ENCODE data around the gene CCNK.

CCNK gene

DNA sequence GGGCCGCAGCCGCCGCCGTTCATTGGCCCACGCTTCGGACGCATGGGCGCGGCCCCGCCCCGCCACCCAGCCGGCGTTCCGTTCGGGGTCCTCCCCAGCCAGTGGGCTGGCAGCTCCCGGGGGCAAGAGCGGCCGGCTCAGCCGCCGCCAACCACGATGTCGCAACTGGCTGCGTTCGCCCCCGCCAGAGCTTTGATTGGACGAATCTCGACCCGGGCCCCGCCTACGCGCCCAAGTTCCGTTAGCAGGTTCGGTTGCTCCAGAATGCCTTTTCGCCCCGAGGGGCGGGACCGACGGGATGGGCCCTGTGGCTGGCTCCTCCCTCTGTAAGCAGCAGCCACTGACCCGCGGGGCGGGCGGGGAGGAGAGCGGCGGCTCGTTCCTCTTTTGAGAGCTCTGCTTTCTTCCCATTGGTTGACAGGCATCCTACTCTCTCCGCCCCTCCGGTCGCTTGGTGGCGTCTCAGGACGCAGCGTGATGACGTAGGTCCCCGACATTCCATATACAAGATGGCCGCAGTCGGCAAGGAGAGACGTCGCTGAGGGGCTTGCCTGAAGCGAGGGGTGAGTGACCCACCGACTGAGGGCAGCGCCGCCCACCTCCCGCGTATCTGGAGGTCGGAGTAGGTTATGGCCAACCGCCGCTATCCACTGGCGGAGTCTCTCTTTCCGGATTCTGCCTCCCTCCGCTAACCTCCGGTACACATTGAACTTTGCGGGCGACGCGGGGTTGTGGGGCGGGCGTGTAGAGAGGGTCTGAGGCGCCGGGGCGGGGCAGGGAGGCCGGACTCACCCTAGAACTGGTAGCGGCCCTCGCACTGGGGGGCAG lies at the start of gene CCNK:
TSS of gene CCNK (plus strand) at position 493 of the 828 bp plus-strand sequence. CDS start 11,269 bp downstream, outside the sequence.
- in situ Hi-C loops (cut with MboI; ENCODE audit: low sequenced_read_pairs) = no loop called here

DNA sequence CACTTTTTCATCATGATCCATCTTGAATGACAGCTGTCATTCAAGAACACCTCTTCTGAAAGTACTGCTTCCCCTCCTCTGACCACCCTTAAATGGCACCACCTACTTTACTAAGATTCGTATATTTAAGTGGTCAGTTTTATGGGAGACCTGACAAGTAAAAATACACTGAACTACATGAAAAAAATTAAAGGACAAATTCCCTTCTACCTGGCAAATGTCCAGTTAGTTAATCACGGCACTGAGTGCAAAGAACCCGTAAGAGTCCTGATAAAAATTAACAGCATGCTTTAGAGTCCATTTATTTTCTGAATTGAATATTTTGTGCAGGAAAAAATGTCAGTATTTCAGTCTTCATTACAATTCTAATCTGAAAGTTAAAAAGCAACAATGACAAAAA lies 49.2 kb upstream of the CCNK start:
- in situ Hi-C loops (cut with MboI; ENCODE audit: low sequenced_read_pairs) = no loop called here

DNA sequence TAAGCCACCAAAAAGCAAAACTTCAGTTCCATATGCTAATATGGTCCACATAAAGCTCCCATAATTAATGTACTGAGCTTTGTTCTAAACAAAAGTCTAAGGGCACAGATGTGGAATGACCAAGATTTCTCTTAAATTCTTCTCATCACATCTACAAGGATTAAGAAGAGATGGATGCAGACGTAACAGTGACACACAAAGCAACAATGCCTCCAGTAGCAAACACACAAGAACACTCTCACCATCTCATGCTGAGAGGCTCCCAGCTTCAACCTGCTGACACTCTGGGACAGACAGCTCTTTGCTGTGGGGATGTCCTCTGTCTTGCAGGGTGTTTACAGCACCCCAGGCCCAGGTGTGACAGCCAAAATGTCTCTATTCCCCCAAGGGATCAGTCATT lies 48.7 kb upstream of the CCNK start:
- in situ Hi-C loops (cut with MboI; ENCODE audit: low sequenced_read_pairs) = no loop called here

DNA sequence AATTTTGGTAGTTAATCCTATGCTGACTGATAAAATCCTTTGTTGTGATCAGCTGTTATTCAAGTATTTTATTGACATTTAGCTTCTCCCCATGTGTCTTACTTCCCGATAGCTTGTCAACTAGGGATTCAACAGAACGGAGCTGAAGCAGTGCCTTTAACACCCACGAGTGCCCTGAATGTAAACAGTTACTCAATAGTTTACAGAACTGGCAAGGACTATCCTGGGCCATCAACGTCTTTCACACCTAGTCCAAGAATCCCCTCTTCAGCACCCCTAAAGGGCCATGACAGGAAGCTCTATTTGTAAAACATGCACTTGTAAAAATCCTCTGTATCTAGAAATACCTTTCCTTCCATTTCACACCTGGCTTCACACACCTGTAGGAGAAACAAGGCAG lies 45.9 kb upstream of the CCNK start:
- in situ Hi-C loops (cut with MboI; ENCODE audit: low sequenced_read_pairs) = no loop called here

DNA sequence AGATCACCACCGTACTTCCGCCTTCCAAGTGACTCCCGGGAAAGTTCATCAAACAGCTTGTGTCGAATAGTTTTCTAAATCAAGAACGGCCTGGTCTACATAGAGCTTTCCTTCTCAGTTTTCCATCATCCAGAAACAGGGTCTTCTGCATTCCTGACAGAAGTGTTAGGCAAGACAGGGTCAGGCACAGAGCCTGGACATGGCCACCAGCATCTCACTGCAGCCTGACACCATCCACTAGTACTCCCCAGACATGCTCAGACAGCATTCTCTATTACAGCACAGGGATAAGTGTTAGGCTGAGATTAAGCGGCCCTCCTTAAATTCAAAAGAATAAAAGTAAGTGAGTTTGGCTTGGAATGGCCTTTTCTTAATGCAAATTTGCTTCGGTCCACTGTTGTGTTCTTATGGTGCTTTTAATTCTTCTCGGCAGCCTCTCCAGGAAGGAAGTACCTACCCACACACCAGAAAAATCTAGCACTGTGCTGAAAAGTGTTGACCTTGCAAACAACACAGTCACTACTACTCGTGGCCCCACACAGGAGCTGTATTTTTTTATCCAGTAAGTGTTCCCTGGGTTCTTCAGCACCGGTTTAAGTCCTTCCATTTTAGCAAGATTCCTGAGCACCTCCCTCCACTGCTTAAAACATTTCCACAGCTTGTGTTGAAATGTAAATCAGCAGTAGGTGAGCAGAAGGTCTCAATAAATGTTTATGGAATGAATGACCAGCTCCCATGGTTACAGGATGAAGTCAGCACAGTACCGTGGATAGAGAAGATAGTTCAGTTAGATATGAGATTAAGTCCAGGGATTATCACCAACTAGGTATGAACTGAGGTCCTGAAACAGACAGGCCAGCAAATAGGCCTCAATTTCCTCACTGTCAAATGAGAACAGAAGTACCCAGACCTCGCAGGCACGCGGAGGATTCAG lies 44.7 kb upstream of the CCNK start:
- in situ Hi-C loops (cut with MboI; ENCODE audit: low sequenced_read_pairs) = no loop called here

DNA sequence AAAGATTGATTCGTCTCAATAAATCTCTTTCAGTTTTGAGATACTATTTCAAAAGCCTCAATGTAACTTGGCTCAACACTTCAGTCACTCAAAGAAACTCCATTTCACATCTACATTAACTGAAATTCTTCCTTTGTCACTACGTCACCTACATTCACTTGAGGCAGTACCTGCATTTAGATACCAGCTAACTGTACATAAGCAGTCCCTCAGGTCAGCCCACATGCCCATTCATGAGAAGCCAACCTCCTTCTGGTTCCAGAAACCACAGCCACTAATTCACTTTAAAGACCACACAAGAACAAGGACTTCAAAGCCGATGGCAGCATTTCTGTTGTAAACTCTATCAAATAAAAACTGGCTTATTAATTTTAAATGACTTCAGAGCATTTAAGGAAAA lies 43.5 kb upstream of the CCNK start:
- in situ Hi-C loops (cut with MboI; ENCODE audit: low sequenced_read_pairs) = no loop called here

DNA sequence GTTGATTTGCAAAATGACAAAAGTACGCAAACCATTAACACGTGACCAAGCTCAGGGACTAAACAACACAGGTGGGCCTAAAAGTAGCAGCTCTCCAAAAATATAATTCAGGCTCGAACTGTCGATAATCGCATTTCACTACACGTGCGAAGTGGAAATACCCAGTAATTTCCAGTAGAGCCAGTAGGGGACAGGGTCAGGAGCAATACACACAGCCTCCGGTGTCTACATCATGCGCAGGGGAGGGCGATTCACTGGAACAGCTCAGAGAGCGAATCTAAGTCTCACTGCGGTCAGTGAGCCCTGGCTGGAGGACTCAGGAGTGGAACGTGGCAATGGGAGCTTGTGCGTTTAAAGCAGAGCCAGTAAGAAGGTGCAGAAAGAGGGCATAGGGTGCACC lies 40.9 kb upstream of the CCNK start:
- in situ Hi-C loops (cut with MboI; ENCODE audit: low sequenced_read_pairs) = no loop called here

DNA sequence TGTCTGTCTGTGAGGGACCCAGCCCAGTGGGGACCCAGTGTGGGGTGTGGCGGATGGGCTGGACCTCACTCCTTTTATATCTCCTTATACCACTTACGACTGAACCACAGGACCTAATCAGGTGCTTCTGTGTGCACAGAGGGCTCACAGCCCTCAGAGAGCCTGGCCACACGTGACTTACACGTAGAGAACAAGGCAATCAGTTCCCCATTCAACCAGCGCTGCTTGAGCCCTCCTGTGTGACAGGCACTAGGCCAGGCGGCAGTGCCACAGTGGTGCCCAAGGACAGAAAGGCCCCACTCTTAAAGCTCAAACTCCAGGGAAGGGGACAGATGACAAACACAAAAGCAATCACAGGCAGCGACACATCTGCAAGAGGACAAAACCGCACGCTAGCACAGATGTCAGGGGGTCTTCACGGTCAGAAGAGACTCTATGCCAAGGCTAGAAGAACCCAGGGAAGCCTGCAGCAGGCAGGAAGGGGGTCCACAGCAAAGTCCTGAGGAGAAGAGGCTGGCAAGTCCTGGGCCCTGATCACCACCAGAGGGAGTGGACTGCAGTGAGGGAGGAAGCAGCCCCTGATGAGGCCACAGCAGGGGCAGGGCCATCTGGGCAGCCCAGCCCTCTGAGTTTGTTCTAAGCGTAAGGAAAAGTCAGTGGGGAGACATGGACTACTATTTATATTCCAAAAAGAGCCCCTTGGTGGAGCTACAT lies 39.9 kb upstream of the CCNK start:
- in situ Hi-C loops (cut with MboI; ENCODE audit: low sequenced_read_pairs) = no loop called here

DNA sequence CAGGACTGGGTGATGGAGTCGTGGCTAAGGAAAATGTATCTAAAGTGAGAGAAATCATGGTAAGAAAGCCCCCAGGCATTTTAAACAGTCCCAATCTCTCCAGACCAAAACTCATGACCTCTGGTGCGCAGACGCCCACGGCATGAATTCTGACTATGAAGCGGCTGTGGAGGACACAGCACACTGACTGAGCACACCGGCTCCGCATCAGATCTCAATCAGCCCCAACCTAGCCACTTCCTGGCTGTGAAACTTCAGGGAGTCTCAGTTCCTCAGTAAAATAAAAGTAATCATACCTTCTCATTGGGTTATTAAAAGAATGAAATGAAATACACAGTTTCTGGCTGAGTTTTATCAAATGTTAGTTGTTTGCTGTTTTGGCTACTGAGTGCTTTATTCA lies 39.3 kb upstream of the CCNK start:
- in situ Hi-C loops (cut with MboI; ENCODE audit: low sequenced_read_pairs) = no loop called here

DNA sequence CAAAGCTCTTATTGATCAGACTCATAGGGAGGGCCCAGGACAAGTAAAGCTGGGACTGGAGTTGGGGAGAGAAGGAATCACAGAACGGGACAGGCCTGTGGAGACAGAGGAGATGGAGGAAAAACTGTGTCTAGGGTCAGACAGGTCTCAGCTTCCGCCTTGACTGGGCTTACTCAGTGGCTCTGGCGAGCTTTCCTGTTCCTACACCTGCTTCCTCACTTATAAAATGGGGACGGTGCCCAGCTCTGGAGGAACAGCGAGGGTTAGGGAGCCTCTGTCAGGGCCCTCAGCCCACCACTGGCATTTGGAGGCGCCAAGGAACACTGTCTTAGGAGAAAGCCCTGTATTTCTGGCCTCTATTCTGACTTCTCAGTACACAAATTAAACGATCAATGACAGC lies 35.3 kb upstream of the CCNK start:
- in situ Hi-C loops (cut with MboI; ENCODE audit: low sequenced_read_pairs) = no loop called here

DNA sequence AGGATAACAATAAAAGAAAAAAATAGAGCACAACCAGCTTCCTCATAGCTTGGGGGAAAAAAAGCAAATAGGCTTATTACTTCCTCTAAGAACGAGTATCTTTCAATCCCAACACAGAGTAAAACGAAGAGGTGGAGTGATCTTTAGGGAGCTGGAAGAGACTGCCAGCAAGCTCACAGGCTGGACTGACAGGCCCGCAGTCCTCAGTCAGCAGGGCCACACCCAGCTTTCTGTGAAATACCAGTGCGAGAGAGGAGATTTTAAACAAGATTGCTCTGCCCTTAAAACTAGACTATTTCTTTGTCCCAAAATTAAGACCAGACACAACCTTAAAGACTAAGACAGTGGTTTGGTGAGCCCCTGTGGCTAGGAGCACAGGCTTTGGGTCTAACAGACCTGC lies 33.5 kb upstream of the CCNK start:
- in situ Hi-C loops (cut with MboI; ENCODE audit: low sequenced_read_pairs) = no loop called here

DNA sequence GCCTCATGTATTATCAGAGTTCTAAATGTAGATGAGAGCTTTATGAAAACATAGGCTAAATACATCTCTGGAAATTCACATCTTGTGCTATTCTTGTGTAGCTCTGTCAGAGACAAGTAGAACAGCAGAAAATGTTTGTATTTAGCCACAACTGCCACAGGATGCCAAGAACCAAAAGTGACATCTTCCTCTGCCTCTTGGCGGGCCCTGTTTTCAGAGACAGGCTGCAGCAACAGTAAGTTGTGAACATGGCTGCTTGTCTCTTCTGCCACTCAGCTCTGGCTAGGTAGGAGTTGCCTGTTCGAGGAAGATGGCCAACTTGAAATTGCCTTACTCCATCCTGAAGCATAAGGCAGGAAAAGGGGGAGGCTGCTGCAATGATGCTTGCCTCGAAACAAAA lies 30.9 kb upstream of the CCNK start:
- in situ Hi-C loops (cut with MboI; ENCODE audit: low sequenced_read_pairs) = no loop called here

DNA sequence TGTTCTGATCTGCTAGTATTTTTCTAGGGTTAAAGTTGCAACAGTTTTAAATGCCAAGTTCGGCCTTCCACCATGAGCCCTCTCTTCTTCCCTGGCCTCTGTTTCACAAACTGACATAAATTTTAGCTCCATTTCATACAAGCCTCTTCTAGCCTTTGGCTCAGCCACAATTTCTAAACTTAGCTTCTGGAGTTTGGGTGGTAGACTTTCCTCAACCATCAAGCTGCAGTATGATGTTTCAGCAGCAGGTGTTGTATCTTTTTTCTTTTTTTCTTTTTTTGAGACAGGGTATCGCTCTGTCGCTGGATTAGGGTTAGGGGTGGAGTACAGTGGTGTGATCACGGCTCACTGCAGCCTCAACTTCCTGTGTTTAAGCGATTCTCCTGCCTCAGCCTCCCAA lies 30.0 kb upstream of the CCNK start:
- in situ Hi-C loops (cut with MboI; ENCODE audit: low sequenced_read_pairs) = no loop called here

DNA sequence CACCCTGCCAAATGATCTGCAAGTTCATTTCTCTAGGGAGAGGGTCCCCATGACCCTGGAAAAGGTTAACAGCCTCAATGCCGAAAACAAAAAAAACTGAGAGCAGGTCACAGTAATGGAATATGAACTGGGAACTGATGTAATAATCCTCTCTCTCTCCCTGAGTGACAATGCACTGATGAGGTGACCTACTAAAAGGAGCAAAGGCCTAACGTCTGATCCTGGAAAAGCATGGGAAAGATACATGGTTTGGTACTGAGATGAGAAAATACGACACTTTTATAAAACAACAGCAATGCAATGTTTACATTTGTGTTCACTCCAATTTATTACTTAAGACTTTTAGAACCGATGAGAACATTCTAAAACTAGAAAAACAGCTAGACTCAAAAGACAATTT lies 28.2 kb upstream of the CCNK start:
- in situ Hi-C loops (cut with MboI; ENCODE audit: low sequenced_read_pairs) = no loop called here

DNA sequence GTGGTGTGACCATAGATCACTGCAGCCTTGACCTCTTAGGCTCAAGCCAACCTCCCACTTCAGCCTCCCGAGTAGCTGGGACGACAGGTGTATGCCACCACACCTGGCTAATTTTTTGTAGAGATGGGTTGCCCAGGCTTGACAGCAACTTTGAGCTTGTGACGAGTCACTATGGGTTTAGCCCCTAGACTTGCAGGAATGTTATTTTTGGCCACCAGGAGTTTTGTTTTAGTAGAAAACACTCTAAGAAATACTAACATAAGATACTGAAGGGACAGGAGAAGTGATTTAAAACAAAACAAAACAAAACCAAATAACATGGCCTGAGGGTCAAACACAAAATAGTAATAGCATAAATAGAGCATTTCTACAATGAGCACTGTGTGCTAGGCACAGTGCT lies 27.0 kb upstream of the CCNK start:
- in situ Hi-C loops (cut with MboI; ENCODE audit: low sequenced_read_pairs) = no loop called here

DNA sequence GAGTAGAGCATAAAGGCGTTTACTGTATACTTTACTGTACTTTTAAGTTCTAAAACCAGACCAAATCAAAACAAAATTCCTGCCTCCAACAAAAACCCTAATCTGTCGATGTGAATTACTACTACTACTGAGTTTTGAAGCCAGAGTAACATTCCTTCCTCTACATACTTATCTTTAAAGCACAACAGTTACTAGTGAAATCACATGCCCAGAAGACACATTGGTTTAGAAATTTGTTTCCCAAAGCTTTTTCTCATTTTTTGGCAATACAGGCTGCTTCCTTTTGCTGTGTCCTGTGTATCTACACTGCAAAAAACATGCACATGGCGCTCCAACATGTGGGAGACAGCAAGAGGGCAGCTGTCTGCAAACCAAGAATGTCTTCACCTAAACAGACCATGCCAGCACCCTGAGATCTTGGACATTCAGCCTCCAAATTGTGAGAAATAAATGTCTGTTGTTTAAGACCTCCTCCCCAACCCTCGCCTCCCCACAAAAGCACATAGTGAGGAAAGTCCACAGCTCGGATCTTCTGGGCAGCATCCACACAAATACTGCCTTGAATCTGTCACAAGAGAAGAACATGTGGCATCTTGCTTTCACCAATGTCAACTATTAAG lies 21.6 kb upstream of the CCNK start:
- in situ Hi-C loops (cut with MboI; ENCODE audit: low sequenced_read_pairs) = no loop called here

DNA sequence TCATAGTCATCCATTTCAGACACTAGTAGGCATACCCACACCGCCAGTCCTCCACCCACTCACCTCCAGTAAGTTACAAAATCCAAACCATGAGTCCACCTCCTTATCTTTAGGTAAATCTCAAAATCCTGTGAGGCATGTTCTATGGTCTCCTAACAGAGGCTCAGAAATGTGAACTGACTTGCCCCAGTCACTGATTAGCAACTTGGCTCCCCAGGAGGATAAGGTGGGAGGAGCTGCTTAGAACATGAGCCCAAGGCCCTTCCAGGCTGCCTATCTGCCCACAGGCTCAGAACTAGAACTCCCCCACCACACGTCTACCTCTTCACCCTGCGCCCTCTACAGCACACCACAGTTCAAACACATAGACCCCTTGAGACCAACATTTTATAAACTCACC lies 20.4 kb upstream of the CCNK start:
- in situ Hi-C loops (cut with MboI; ENCODE audit: low sequenced_read_pairs) = no loop called here

DNA sequence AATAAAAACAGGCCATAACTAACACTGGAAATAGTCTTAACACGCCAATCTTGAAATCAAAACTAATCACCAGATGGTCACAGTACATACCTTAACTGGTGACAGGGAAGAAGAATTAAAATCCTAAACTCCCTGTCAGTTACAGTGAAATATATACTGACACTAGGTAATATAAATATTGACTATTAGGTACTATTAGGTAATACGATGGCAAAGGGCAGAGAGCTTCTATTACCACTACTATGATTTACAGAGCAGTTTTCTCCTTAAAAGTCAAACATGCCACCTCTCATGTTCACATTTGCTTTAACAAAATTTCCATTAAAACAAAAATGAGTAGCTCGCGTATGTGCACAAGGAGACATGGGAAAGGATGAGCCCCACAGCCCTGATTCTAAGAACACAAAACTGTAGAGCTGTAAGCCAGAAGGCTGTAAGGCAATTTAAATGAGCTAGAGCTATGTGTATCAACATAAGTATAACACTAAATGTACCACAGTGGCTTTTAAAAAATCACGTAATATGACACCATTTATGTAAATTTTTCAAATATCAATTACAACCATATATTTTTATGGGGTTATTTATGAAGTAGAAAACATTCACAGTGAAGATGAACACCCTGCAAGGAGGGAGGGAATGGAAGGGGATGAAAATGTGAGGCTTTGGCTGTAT lies 19.7 kb upstream of the CCNK start:
- in situ Hi-C loops (cut with MboI; ENCODE audit: low sequenced_read_pairs) = no loop called here

DNA sequence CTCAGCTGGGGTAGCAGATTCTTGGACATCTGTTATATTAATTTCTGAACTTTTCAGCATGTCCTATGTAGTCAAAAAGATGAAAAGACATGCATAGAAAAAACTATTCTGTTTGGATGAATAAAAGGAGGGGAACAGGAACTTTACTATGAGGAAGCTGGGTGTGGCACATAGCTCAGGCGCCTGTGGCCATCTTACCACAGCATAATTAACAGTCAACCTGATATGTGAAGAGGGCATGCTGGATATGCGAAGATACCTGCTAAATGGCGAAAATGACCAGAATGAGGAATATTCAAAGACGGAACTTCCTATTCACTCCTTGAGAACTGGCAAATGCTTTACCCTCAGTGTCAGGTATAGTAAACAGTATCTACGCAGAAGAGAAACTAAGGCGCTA lies 19.0 kb upstream of the CCNK start:
- in situ Hi-C loops (cut with MboI; ENCODE audit: low sequenced_read_pairs) = no loop called here

DNA sequence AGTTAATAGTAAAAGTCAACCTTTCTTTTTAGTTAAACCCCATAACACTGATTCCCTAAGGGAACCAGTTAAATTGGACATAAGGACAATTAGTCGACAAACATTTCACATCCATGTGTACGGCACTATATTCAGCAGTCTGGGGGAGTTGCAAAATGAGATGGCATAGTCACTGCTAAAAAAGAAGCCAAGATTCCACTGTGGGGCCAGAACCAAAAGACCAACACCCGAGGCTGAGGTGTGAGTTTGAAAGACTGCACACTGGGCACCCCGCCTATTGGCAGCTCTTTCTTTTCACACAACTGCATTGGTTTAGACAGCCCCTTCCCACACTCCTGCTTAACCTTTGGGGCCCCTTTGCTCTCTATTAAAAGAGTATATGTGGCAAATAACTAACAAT lies 17.2 kb upstream of the CCNK start:
- in situ Hi-C loops (cut with MboI; ENCODE audit: low sequenced_read_pairs) = no loop called here

Data from HL-60/S4 treated with phorbol 12-myristate 13-acetate at 8.2 ng/mL for 4 days and 3 days (cell line).